Coronary artery (tissue), 2 donors: Measurements from ENCODE around the gene EDC3.
A peak's percentile ranks its signal among the peaks of the same experiment; 100 is the strongest.

Experiments used
- DNase-seq: peaks from one replicate; pipeline ENCODE4 v3.0.0-alpha.2; 2017; ENCODE audit warnings: low spot score
- H3K27ac ChIP-seq, 2 donors: fragments of 200-600 bp; sonication (generic); one replicate each; pipeline ENCODE4 v1.5.1; 2016 to 2019
- H3K4me3 ChIP-seq: fragments of 200-600 bp; sonication (generic); 2 replicates; pipeline ENCODE4 v1.5.1; 2016; ENCODE audit warnings: mild to moderate bottlenecking, moderate library complexity
- CTCF ChIP-seq: fragments of 200-600 bp; sonication (generic); IDR thresholded peaks from one replicate; pipeline ENCODE4 v1.5.1; 2019; ENCODE audit warnings: antibody characterized with exemption

The EDC3 gene

GRCh38 chr15:74636984-74637383 lies 58.8 kb downstream of the EDC3 start:
- no peak for DNase-seq
- no peak for TF ChIP-seq CTCF
- no peak overlapping the region for H3K27ac ChIP-seq
- no peak overlapping the region for H3K4me3 ChIP-seq

GRCh38 chr15:74635228-74635627 lies 60.6 kb downstream of the EDC3 start:
- peak; percentile 66 for DNase-seq
- Histone ChIP-seq H3K27ac (no peak overlapping the region), H3K4me3 (no peak overlapping the region)
- TF ChIP-seq CTCF = peak; percentile 64

- H3K4me3 ChIP-seq = no peak overlapping the region
- no peak overlapping the region for H3K27ac ChIP-seq
- DNase-seq = no peak
- no peak for TF ChIP-seq CTCF
Observed at GRCh38 chr15:74633781-74634180, 62.0 kb downstream of the EDC3 start.

- DNase-seq = peak; percentile 64
- H3K27ac ChIP-seq = no peak overlapping the region
- H3K4me3 ChIP-seq = no peak overlapping the region
- no peak for TF ChIP-seq CTCF
Observed at GRCh38 chr15:74632601-74633000, 63.2 kb downstream of the EDC3 start.

GRCh38 chr15:74631935-74632560 lies 63.8 kb downstream of the EDC3 start:
- no peak overlapping the region for H3K27ac ChIP-seq
- peak; percentile 74 for DNase-seq
- peak; percentile 65 for TF ChIP-seq CTCF

GRCh38 chr15:74631408-74631807 lies 64.4 kb downstream of the EDC3 start:
- Histone ChIP-seq H3K27ac (no peak overlapping the region), H3K4me3 (no peak overlapping the region)
- no peak for DNase-seq
- no peak for TF ChIP-seq CTCF

More at GRCh38 chr15:74631935-74632560, 63.8 kb downstream of the EDC3 start:
- H3K4me3 ChIP-seq = no peak overlapping the region

GRCh38 chr15:74631087-74631385 lies 64.8 kb downstream of the EDC3 start:
- no peak for TF ChIP-seq CTCF
- Histone ChIP-seq H3K27ac (no peak overlapping the region), H3K4me3 (no peak overlapping the region)
- DNase-seq = peak; percentile 65
